ENCODE measurements around the gene CLCF1. TPM values are rescaled to one million over a fixed set of nuclear protein-coding genes. Genes with fewer than 3 reads are reported as not detected.
A peak's percentile ranks its signal among the peaks of the same experiment; 100 is the strongest.

Gene CLCF1
- total and polyA plus RNA-seq, 2 donors from 2014 or later = 5.7 to 15.8 TPM

GRCh38 chr11:67401495-67402191, 28.2 kb upstream of the CLCF1 start, which contains the start of gene PPP1CA:
Gene PPP1CA, minus strand, starts transcription at chr11:67401858. Its CDS starts 76 bp downstream, at chr11:67401782.
- Histone ChIP-seq H3K27ac (ENCODE audit: low read depth in 2 of 2, low read length in 2 of 2) (peak within 1 kb of the TSS; percentile 78 to 88), H3K9ac (ENCODE audit: low read length in 3 of 3) (peak within 1 kb of the TSS; percentile 39 to 92 (median 90)), H3K4me3 (ENCODE audit: low read length in 3 of 3) (peak within 1 kb of the TSS; percentile 61 to 83 (median 71)), H3K36me3 (ENCODE audit: control insufficient read depth in 2 of 3, insufficient read depth in 3 of 3, low read length in 3 of 3) (peaks cover 0 to 19% (median 2%) of the 10 kb centered on the region in 3 donors), H3K4me1 (ENCODE audit: control insufficient read depth in 2 of 3, insufficient read depth in 2 of 3, low read depth in 1 of 3, low read length in 3 of 3) (peaks cover 0 to 15% (median 5%) of the 10 kb centered on the region in 3 donors), H3K27me3 (ENCODE audit: control insufficient read depth, insufficient read depth, low read length) (no peaks in the 10 kb centered on the region), H3K9me3 (ENCODE audit: control insufficient read depth in 2 of 3, insufficient read depth in 1 of 3, low read length in 3 of 3) (no peaks in the 10 kb centered on the region)
- intact Hi-C loops (cut with DNase I) = no loop called here
- TF ChIP-seq, protein P1, sequence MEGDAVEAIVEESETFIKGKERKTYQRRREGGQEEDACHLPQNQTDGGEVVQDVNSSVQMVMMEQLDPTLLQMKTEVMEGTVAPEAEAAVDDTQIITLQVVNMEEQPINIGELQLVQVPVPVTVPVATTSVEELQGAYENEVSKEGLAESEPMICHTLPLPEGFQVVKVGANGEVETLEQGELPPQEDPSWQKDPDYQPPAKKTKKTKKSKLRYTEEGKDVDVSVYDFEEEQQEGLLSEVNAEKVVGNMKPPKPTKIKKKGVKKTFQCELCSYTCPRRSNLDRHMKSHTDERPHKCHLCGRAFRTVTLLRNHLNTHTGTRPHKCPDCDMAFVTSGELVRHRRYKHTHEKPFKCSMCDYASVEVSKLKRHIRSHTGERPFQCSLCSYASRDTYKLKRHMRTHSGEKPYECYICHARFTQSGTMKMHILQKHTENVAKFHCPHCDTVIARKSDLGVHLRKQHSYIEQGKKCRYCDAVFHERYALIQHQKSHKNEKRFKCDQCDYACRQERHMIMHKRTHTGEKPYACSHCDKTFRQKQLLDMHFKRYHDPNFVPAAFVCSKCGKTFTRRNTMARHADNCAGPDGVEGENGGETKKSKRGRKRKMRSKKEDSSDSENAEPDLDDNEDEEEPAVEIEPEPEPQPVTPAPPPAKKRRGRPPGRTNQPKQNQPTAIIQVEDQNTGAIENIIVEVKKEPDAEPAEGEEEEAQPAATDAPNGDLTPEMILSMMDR (IDR thresholded peaks at IDR 0.05; ENCODE audit: borderline replicate concordance, extremely low read depth, insufficient read depth) = peak; percentile 19
- DNase-seq (peak; percentile 94 to 97 (median 96)), FAIRE-seq (no peak)

GRCh38 chr11:67400942-67401494, 27.6 kb upstream of the CLCF1 start:
- FAIRE-seq (no peak), DNase-seq (no peak)
- Histone ChIP-seq H3K9me3 (ENCODE audit: control insufficient read depth in 2 of 3, insufficient read depth in 1 of 3, low read length in 3 of 3) (no peaks in the 10 kb centered on the region), H3K9ac (ENCODE audit: low read length in 3 of 3) (peak overlapping the region; percentile 13 to 92 (median 90)), H3K27ac (ENCODE audit: low read depth in 2 of 2, low read length in 2 of 2) (peak overlapping the region; percentile 74 to 88), H3K4me3 (ENCODE audit: low read length in 3 of 3) (peak overlapping the region; percentile 5 to 83 (median 71)), H3K36me3 (ENCODE audit: control insufficient read depth in 2 of 3, insufficient read depth in 3 of 3, low read length in 3 of 3) (peaks cover 0 to 19% (median 2%) of the 10 kb centered on the region in 3 donors), H3K27me3 (ENCODE audit: control insufficient read depth, insufficient read depth, low read length) (no peaks in the 10 kb centered on the region), H3K4me1 (ENCODE audit: control insufficient read depth in 2 of 3, insufficient read depth in 2 of 3, low read depth in 1 of 3, low read length in 3 of 3) (peaks cover 0 to 15% (median 5%) of the 10 kb centered on the region in 3 donors)
- intact Hi-C loops (cut with DNase I) = no loop called here
- TF ChIP-seq, protein P1 (IDR thresholded peaks at IDR 0.05; ENCODE audit: borderline replicate concordance, extremely low read depth, insufficient read depth) = no peak

DNA sequence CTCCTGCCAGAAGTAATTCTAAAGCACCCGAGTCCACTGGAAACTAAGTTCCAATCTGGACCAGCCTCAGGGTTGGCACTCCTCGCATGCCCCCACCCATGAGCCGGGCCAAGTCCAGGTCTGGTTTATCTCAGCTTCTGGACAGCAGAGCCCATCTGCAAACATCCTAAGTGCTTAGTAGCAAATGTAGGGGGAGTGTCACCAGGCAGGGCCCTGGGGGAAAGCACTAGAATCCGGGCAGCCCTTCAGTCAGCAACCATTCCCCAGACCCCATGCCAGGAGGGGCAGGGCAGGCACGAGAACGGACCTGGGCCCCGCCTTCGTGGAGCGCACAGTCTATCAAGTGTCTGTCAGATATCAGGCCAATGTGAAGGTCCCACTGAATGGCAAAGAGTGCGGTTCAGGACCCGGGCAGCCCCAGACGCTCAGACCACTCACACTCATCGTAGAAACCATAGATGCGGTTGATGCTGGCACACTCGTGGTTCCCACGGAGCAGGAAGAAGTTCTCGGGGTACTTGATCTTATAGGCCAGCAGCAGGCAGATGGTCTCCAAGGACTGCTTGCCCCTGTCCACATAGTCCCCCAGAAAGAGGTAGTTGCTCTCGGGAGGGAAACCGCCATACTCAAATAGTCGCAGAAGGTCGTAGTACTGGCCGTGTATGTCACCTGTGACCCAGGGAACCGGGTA, 27.0 kb upstream of the CLCF1 start:
- intact Hi-C loops (cut with DNase I) = no loop called here
- TF ChIP-seq, protein P1 (IDR thresholded peaks at IDR 0.05; ENCODE audit: borderline replicate concordance, extremely low read depth, insufficient read depth) = no peak
- H3K4me1 ChIP-seq (ENCODE audit: control insufficient read depth in 2 of 3, insufficient read depth in 2 of 3, low read depth in 1 of 3, low read length in 3 of 3) = peaks cover 0 to 15% (median 5%) of the 10 kb centered on the region in 3 donors
- no peaks in the 10 kb centered on the region for H3K9me3 ChIP-seq (ENCODE audit: control insufficient read depth in 2 of 3, insufficient read depth in 1 of 3, low read length in 3 of 3)
- peak overlapping the region; percentile 13 to 92 (median 90) for H3K9ac ChIP-seq (ENCODE audit: low read length in 3 of 3)
- no peak for FAIRE-seq
- no peak overlapping the region for H3K27ac ChIP-seq (ENCODE audit: low read depth in 2 of 2, low read length in 2 of 2)
- H3K27me3 ChIP-seq (ENCODE audit: control insufficient read depth, insufficient read depth, low read length) = no peaks in the 10 kb centered on the region
- peaks cover 0 to 19% (median 2%) of the 10 kb centered on the region in 3 donors for H3K36me3 ChIP-seq (ENCODE audit: control insufficient read depth in 2 of 3, insufficient read depth in 3 of 3, low read length in 3 of 3)
- DNase-seq = no peak
- H3K4me3 ChIP-seq (ENCODE audit: low read length in 3 of 3) = peak overlapping the region; percentile 5 to 83 (median 71)
